Brain microvascular endothelial cell (primary cell): ENCODE data around the gene HIBADH.

Source experiments
- DNase-seq: peaks from one replicate; pipeline ENCODE4 v3.0.0-alpha.2; 2020
- H3K27ac ChIP-seq: fragments of 250-450 bp; sonication (Bioruptor Pico); 2 replicates; pipeline ENCODE4 v1.5.1; 2020; ENCODE audit warnings: mild to moderate bottlenecking, moderate library complexity
- H3K27me3 ChIP-seq: fragments of 250-450 bp; sonication (Bioruptor Pico); replicated peaks from 2 replicates; pipeline ENCODE4 v1.5.1; 2020; ENCODE audit warnings: mild to moderate bottlenecking
- H3K36me3 ChIP-seq: fragments of 250-450 bp; sonication (Bioruptor Pico); replicated peaks from 2 replicates; pipeline ENCODE4 v1.5.1; 2020; ENCODE audit warnings: mild to moderate bottlenecking
- H3K4me3 ChIP-seq: 2 replicates; pipeline ENCODE4 v1.5.1; 2011; ENCODE audit warnings: low read depth, mild to moderate bottlenecking, control low read depth, low read length, moderate library complexity
- in situ Hi-C: cut with HindIII; loops from 2 replicates; pipeline ENCODE4 v1.10.0; 2017; ENCODE audit warnings: low sequenced_read_pairs, low pct_ligation_motif_present
- TF ChIP-seq, protein P1 (sequence below): IDR thresholded peaks from 2 replicates; pipeline ENCODE4 v1.5.1; 2011; ENCODE audit warnings: low read depth, mild to moderate bottlenecking, moderate library complexity, low read length, control low read depth, inconsistent platforms; ENCODE audit errors: missing control alignments

Gene HIBADH

GRCh38 chr7:27492224-27492623, 170.5 kb downstream of the HIBADH start:
- no peak for DNase-seq
- Histone ChIP-seq H3K36me3 (no peaks in the 10 kb centered on the region), H3K27me3 (no peaks in the 10 kb centered on the region), H3K4me3 (no peak overlapping the region), H3K27ac (no peak overlapping the region)
- TF ChIP-seq, protein P1, sequence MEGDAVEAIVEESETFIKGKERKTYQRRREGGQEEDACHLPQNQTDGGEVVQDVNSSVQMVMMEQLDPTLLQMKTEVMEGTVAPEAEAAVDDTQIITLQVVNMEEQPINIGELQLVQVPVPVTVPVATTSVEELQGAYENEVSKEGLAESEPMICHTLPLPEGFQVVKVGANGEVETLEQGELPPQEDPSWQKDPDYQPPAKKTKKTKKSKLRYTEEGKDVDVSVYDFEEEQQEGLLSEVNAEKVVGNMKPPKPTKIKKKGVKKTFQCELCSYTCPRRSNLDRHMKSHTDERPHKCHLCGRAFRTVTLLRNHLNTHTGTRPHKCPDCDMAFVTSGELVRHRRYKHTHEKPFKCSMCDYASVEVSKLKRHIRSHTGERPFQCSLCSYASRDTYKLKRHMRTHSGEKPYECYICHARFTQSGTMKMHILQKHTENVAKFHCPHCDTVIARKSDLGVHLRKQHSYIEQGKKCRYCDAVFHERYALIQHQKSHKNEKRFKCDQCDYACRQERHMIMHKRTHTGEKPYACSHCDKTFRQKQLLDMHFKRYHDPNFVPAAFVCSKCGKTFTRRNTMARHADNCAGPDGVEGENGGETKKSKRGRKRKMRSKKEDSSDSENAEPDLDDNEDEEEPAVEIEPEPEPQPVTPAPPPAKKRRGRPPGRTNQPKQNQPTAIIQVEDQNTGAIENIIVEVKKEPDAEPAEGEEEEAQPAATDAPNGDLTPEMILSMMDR, result no peak
- in situ Hi-C loops, result no loop called here

GRCh38 chr7:27491534-27491933, 171.1 kb downstream of the HIBADH start:
- TF ChIP-seq, protein P1, result no peak
- in situ Hi-C loops, result no loop called here
- DNase-seq, result no peak
- H3K27me3 ChIP-seq, result no peaks in the 10 kb centered on the region
- H3K27ac ChIP-seq, result no peak overlapping the region
- no peak overlapping the region for H3K4me3 ChIP-seq
- no peaks in the 10 kb centered on the region for H3K36me3 ChIP-seq

DNA sequence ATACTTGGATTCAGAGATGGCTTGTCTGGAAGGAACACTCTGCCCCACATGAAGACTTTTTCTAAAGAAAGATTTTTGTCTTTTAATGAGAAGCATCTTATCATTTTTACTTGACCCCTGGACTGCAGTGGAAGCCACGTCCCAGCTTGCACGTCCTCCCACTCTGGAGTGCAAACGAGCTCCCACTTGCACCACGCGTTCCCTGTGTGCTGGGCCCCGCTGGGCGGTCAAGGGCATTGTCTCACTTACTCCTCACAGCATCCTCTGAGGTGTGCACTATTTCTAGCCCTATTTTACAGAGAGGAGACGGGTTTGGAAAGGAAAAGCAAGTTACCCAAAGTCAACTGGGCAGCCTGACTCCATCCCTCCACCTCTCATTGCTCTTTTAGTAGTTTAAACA, 175.2 kb downstream of the HIBADH start:
- Histone ChIP-seq H3K27ac (no peak overlapping the region), H3K27me3 (no peaks in the 10 kb centered on the region), H3K36me3 (no peaks in the 10 kb centered on the region), H3K4me3 (no peak overlapping the region)
- in situ Hi-C loops, result no loop called here
- TF ChIP-seq, protein P1, result no peak
- DNase-seq, result no peak

- Histone ChIP-seq H3K36me3 (no peaks in the 10 kb centered on the region), H3K27ac (no peak overlapping the region), H3K4me3 (no peak overlapping the region), H3K27me3 (no peaks in the 10 kb centered on the region)
- in situ Hi-C loops, result no loop called here
- TF ChIP-seq, protein P1, result no peak
- no peak for DNase-seq
Observed at GRCh38 chr7:27484451-27484850, 178.2 kb downstream of the HIBADH start.

DNA sequence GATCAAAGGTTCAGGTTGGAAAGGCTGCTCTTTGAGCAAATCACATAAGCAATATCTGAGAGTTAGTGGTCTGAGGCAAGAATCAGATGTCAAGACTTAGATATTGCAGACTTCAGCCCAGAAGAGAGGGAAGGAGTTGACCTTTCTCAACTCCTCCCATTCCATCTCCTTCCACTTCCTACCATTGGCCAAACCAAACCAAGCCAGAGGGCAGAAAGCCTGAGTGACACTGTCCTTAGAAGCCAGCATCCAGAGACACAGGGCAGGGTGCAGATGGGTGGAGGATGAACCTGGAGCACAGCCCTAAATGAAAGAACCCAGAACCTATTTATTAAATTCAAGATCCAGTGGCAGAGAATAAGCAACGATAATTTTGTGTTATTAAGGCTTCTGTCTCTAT, 180.5 kb downstream of the HIBADH start:
- Histone ChIP-seq H3K27me3 (no peaks in the 10 kb centered on the region), H3K4me3 (no peak overlapping the region), H3K27ac (no peak overlapping the region), H3K36me3 (no peaks in the 10 kb centered on the region)
- in situ Hi-C loops, result no loop called here
- TF ChIP-seq, protein P1, result no peak
- DNase-seq, result no peak

DNA sequence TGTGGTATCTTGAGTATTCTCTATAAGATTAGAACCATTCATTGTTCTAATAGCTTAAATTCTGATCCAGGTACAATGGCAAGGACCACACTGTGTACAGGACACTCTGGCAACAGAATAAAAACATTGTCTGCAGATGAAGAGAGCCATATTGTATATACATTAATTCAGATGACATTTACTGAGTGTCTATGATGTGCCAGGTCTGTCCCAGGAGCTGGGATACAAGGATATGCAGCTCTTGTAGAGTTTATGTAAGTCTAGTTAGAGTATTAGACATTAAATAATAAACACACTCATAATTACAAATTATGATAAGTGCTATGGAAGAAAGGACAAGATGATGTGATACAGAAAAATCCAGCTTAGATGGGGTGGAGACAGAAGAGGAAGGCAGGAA, 184.1 kb downstream of the HIBADH start:
- Histone ChIP-seq H3K27me3 (no peaks in the 10 kb centered on the region), H3K4me3 (no peak overlapping the region), H3K27ac (no peak overlapping the region), H3K36me3 (no peaks in the 10 kb centered on the region)
- in situ Hi-C loops, result no loop called here
- TF ChIP-seq, protein P1, result no peak
- DNase-seq, result no peak
